GM18519 (cell line): ENCODE results near the gene ZC3H7B.

Source experiments
- ATAC-seq: cut with Tn5 transposase; IDR thresholded peaks from one replicate; pipeline ENCODE4 v1.9.1; 2021; ENCODE audit warnings: mild to moderate bottlenecking, moderate library complexity; ENCODE audit not compliant: unreplicated experiment, low FRiP score

The ZC3H7B gene

GRCh38 chr22:41324821-41325528, 23.6 kb downstream of the ZC3H7B start:
- no peak for ATAC-seq

- no peak for ATAC-seq
Measured at GRCh38 chr22:41327124-41327523, 25.8 kb downstream of the ZC3H7B start.

GRCh38 chr22:41330169-41330568, 28.8 kb downstream of the ZC3H7B start:
- ATAC-seq = no peak

- ATAC-seq = no peak
Measured at GRCh38 chr22:41332217-41332939, 31.1 kb downstream of the ZC3H7B start.

- no peak for ATAC-seq
Measured at GRCh38 chr22:41333806-41334205, 32.5 kb downstream of the ZC3H7B start.

- no peak for ATAC-seq
Measured at GRCh38 chr22:41334215-41334614, 32.9 kb downstream of the ZC3H7B start.

GRCh38 chr22:41334951-41335635, 33.8 kb downstream of the ZC3H7B start:
- no peak for ATAC-seq

- ATAC-seq = no peak
Measured at GRCh38 chr22:41338614-41339212, 37.4 kb downstream of the ZC3H7B start.

GRCh38 chr22:41339823-41340222, 38.5 kb downstream of the ZC3H7B start:
- no peak for ATAC-seq

- no peak for ATAC-seq
Measured at GRCh38 chr22:41340357-41340756, 39.0 kb downstream of the ZC3H7B start.

GRCh38 chr22:41341012-41341411, 39.7 kb downstream of the ZC3H7B start:
- no peak for ATAC-seq

- ATAC-seq = no peak
Measured at GRCh38 chr22:41341990-41342389, 40.7 kb downstream of the ZC3H7B start.

- no peak for ATAC-seq
Measured at GRCh38 chr22:41343300-41343699, 42.0 kb downstream of the ZC3H7B start.

GRCh38 chr22:41343717-41344116, 42.4 kb downstream of the ZC3H7B start:
- no peak for ATAC-seq

- no peak for ATAC-seq
Measured at GRCh38 chr22:41344189-41344788, 43.0 kb downstream of the ZC3H7B start.

- no peak for ATAC-seq
Measured at GRCh38 chr22:41345807-41346335, 44.5 kb downstream of the ZC3H7B start.

GRCh38 chr22:41347066-41347859, 45.9 kb downstream of the ZC3H7B start:
- ATAC-seq = no peak

- no peak for ATAC-seq
Measured at GRCh38 chr22:41348964-41349484, 47.7 kb downstream of the ZC3H7B start.

GRCh38 chr22:41350087-41350486, 48.8 kb downstream of the ZC3H7B start:
- ATAC-seq = no peak
